HepG2 (cell line): ENCODE measurements around the gene LITAFD. TPM values are rescaled to one million over a fixed set of nuclear protein-coding genes. Genes with fewer than 3 reads are reported as not detected.

Source experiments
- ATM ChIP-seq: fragments of 450-650 bp; IDR thresholded peaks from 2 replicates; pipeline ENCODE4 v1.7.1; 2017; ENCODE audit warnings: mild to moderate bottlenecking, borderline replicate concordance
- CREB1 ChIP-seq, 2 experiments: fragments of 450-650 bp in 1 of 2; IDR thresholded peaks; 2 replicates each; pipeline ENCODE4 v1.6.1; 2016 to 2017; ENCODE audit warnings: control low read depth in 1 of 2, mild to moderate bottlenecking in 1 of 2, missing compliant biosample characterization in 1 of 2, missing genetic modification characterization in 1 of 2
- DNMT1 ChIP-seq: sonication (generic); formaldehyde crosslinking; IDR thresholded peaks from 2 replicates; pipeline ENCODE4 v1.5.1; 2020; ENCODE audit warnings: mild to moderate bottlenecking, missing genetic modification reagents
- FOXA3 ChIP-seq: IDR thresholded peaks from 2 replicates; pipeline ENCODE4 v1.6.1; 2016; ENCODE audit warnings: missing genetic modification reagents, missing compliant biosample characterization
- GATAD1 ChIP-seq: IDR thresholded peaks from 2 replicates; pipeline ENCODE4 v1.6.1; 2016; ENCODE audit warnings: missing genetic modification reagents, missing compliant biosample characterization
- NFATC3 ChIP-seq: sonication (generic); formaldehyde crosslinking; IDR thresholded peaks from 2 replicates; pipeline ENCODE4 v1.5.1; 2020; ENCODE audit warnings: mild to moderate bottlenecking, missing genetic modification reagents
- NRL ChIP-seq: sonication (generic); formaldehyde crosslinking; IDR thresholded peaks from 2 replicates; pipeline ENCODE4 v1.5.0; 2020; ENCODE audit warnings: missing genetic modification reagents, mild to moderate bottlenecking, moderate library complexity, borderline replicate concordance
- POLR2A ChIP-seq, 2 experiments: IDR thresholded peaks; 2 replicates each; pipeline ENCODE4 v1.6.1; 2011; ENCODE audit warnings: low read depth in 2 of 2, low read length in 2 of 2, mild to moderate bottlenecking in 1 of 2, moderate library complexity in 1 of 2; ENCODE audit not compliant: insufficient read depth in 1 of 2
- SNAPC4 ChIP-seq: sonication (generic); formaldehyde crosslinking; IDR thresholded peaks from 2 replicates; pipeline ENCODE4 v1.4.0; 2020; ENCODE audit warnings: mild to moderate bottlenecking, missing genetic modification reagents
- TEAD2 ChIP-seq: sonication (generic); formaldehyde crosslinking; IDR thresholded peaks from 2 replicates; pipeline ENCODE4 v1.9.0; 2021; ENCODE audit warnings: missing genetic modification reagents
- TFDP1 ChIP-seq: IDR thresholded peaks from 2 replicates; pipeline ENCODE4 v1.6.1; 2016; ENCODE audit warnings: missing compliant biosample characterization, missing genetic modification reagents, borderline replicate concordance
- ZBTB38 ChIP-seq: sonication (generic); formaldehyde crosslinking; IDR thresholded peaks from 2 replicates; pipeline ENCODE4 v1.5.1; 2020; ENCODE audit warnings: mild to moderate bottlenecking, missing genetic modification reagents
- ZNF670 ChIP-seq: sonication (generic); formaldehyde crosslinking; IDR thresholded peaks from 2 replicates; pipeline ENCODE4 v1.8.0; 2022; ENCODE audit warnings: mild to moderate bottlenecking, missing genetic modification reagents, borderline replicate concordance
- ZSCAN29 ChIP-seq: sonication (generic); formaldehyde crosslinking; conservative IDR thresholded peaks from 2 replicates; pipeline ENCODE4 v1.4.0; 2020; ENCODE audit warnings: mild to moderate bottlenecking, missing genetic modification reagents
- polyA plus RNA-seq, 8 experiments: library from polyadenylated mRNA; depleted of rRNA in 3 of 8; stranded (reverse) in 7 of 8; unstranded in 1 of 8; fragments of >200 nt; fragmentation: Illumina TruSeq in 4 of 8; extraction: Trizol in 4 of 8; gene quantifications; 2 replicates each; pipeline versions ENCODE4 v1.2.1 to v1.2.3, GENCODE V29; 2011 to 2016; ENCODE audit warnings: low read depth in 4 of 8, missing spikeins in 1 of 8, mixed read lengths in 1 of 8; ENCODE audit not compliant: insufficient read depth in 1 of 8
- total RNA-seq, 5 experiments: library from RNA; depleted of rRNA; stranded (reverse); fragments of >200 nt; fragmentation: Illumina TruSeq; extraction: Trizol; gene quantifications; 2 replicates each; pipeline ENCODE4 v1.2.3, GENCODE V29; 2016; ENCODE audit warnings: low read depth in 1 of 5
- TF ChIP-seq, protein P1 (sequence below), 2 experiments: sonication (generic) in 1 of 2; formaldehyde crosslinking in 1 of 2; IDR thresholded peaks; 2 replicates each; pipeline versions ENCODE4 v1.4.0 to v1.6.1; 2016 to 2020; ENCODE audit warnings: borderline replicate concordance in 1 of 2, low read depth in 1 of 2, mild to moderate bottlenecking in 1 of 2, missing genetic modification reagents in 1 of 2
- TF ChIP-seq, protein P2 (sequence below): IDR thresholded peaks from 2 replicates; pipeline ENCODE4 v1.6.1; 2016; ENCODE audit warnings: missing genetic modification reagents, missing compliant biosample characterization
- TF ChIP-seq, protein P3 (sequence below): sonication (generic); formaldehyde crosslinking; IDR thresholded peaks from 2 replicates; pipeline ENCODE4 v1.4.0; 2020; ENCODE audit warnings: mild to moderate bottlenecking, missing genetic modification reagents

The LITAFD gene
- total and polyA plus RNA-seq, 2 of the 13 experiments (the other 11 are each of a cell fraction or from before 2014, with no cell fraction given): not detected

- TF ChIP-seq CREB1 (IDR thresholded peaks at IDR 0.05) (no peak), CREB1 (CRISPR knock-in tag; IDR thresholded peaks at IDR 0.05) (no peak), FOXA3 (CRISPR knock-in tag) (no peak), TEAD2 (CRISPR knock-in tag) (no peak), POLR2A (IDR thresholded peaks at IDR 0.05; ENCODE audit: insufficient read depth in 1 of 2, low read depth in 2 of 2, low read length in 2 of 2) (no peak), NRL (CRISPR knock-in tag) (no peak), SNAPC4 (no peak), ATM (no peak), ZBTB38 (CRISPR knock-in tag) (no peak), GATAD1 (CRISPR knock-in tag) (no peak), ZSCAN29 (CRISPR knock-in tag) (no peak), DNMT1 (CRISPR knock-in tag) (peak; percentile 15; the same call in 1 of the 2 replicates), ZNF670 (no peak), TFDP1 (CRISPR knock-in tag) (no peak), NFATC3 (CRISPR knock-in tag) (0 out of 2 replicates have a peak, but pooled peaks have one; percentile 27)
- TF ChIP-seq, protein P1, sequence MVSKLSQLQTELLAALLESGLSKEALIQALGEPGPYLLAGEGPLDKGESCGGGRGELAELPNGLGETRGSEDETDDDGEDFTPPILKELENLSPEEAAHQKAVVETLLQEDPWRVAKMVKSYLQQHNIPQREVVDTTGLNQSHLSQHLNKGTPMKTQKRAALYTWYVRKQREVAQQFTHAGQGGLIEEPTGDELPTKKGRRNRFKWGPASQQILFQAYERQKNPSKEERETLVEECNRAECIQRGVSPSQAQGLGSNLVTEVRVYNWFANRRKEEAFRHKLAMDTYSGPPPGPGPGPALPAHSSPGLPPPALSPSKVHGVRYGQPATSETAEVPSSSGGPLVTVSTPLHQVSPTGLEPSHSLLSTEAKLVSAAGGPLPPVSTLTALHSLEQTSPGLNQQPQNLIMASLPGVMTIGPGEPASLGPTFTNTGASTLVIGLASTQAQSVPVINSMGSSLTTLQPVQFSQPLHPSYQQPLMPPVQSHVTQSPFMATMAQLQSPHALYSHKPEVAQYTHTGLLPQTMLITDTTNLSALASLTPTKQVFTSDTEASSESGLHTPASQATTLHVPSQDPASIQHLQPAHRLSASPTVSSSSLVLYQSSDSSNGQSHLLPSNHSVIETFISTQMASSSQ (IDR thresholded peaks at IDR 0.05; ENCODE audit: low read depth): no peak
- TF ChIP-seq, protein P1 (CRISPR knock-in tag; IDR thresholded peaks at IDR 0.05; ENCODE audit: borderline replicate concordance): no peak
- TF ChIP-seq, protein P2, sequence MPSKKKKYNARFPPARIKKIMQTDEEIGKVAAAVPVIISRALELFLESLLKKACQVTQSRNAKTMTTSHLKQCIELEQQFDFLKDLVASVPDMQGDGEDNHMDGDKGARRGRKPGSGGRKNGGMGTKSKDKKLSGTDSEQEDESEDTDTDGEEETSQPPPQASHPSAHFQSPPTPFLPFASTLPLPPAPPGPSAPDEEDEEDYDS (CRISPR knock-in tag): no peak
- TF ChIP-seq, protein P3, sequence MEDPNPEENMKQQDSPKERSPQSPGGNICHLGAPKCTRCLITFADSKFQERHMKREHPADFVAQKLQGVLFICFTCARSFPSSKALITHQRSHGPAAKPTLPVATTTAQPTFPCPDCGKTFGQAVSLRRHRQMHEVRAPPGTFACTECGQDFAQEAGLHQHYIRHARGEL (CRISPR knock-in tag): no peak
Observed at GRCh38 chr16:8864480-8865110, 17.6 kb upstream of the LITAFD start (continued).
